Measurements from ENCODE around the gene ITGAX. TPM values are rescaled to one million over a fixed set of nuclear protein-coding genes. Genes with fewer than 3 reads are reported as not detected.

ITGAX gene
- 1.8 TPM for total RNA-seq

GRCh38 chr16:31354394-31355291, at the start of gene ITGAX:
TSS of gene ITGAX (plus strand) at chr16:31355176. CDS start at chr16:31355255, 79 bp downstream.

DNA sequence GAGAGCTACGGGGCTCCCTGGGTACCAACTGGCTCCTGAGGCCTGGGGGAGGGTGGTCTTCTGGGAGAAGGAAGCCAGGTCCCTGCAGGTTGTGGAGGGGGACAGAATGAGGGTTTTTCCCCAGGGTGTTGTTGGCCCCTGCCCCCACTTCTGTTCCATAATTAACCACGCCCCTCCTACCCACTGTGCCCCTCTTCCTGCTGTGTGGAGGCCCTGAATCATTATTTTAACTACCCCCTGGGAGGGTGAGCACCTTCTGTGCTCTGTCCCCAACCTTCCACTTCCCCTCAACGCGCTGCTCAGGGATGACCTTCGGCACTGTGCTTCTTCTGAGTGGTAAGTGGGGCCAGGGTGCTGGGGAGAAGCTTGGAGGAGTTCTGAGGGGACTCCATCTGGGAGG, 38.1 kb downstream of the ITGAX start, which contains the start of gene ITGAD:
TSS of gene ITGAD (plus strand) at position 280 of the 400 bp plus-strand sequence. CDS start at position 306, 26 bp downstream.

GRCh38 chr16:31428279-31428597, 73.3 kb downstream of the ITGAX start, which contains the start of gene COX6A2:
TSS of gene COX6A2 (minus strand) at chr16:31428360. CDS start at chr16:31428325, 35 bp downstream.

Other genes with a start within 250 kb of the ITGAX start
- gene BCKDK, start 246.8 kb upstream of the ITGAX start, total RNA-seq = 21.9 TPM
- 56.6 TPM for gene KAT8, start 237.5 kb upstream of the ITGAX start, total RNA-seq
- gene PRSS8, start 219.4 kb upstream of the ITGAX start, total RNA-seq = 6.2 TPM
- gene PRSS36, start 205.1 kb upstream of the ITGAX start, total RNA-seq = not detected
- 155 TPM for gene FUS, start 175.0 kb upstream of the ITGAX start, total RNA-seq
- 8.5 TPM for gene PYCARD, start 152.4 kb upstream of the ITGAX start, total RNA-seq
- gene TRIM72, start 141.1 kb upstream of the ITGAX start, total RNA-seq = 7.6 TPM
- not detected for gene PYDC1, start 138.0 kb upstream of the ITGAX start, total RNA-seq
- 3.6 TPM for gene ITGAM, start 95.2 kb upstream of the ITGAX start, total RNA-seq
- not detected for gene ITGAD, start 38.2 kb downstream of the ITGAX start, total RNA-seq
- gene COX6A2, start 73.2 kb downstream of the ITGAX start, total RNA-seq = 4.1 TPM
- gene ZNF843, start 87.6 kb downstream of the ITGAX start, total RNA-seq = 1.8 TPM
- gene ARMC5, start 104.3 kb downstream of the ITGAX start, total RNA-seq = 13.1 TPM
- 26.6 TPM for gene TGFB1I1, start 117.0 kb downstream of the ITGAX start, total RNA-seq
- 1.0 TPM for gene SLC5A2, start 127.9 kb downstream of the ITGAX start, total RNA-seq
- 93.2 TPM for gene RUSF1, start 153.2 kb downstream of the ITGAX start, total RNA-seq
- 21.1 TPM for gene AHSP, start 172.7 kb downstream of the ITGAX start, total RNA-seq